ENCODE measurements around the gene PLEKHH1.

PLEKHH1 gene

GRCh38 chr14:67532998-67533753 is at the start of gene PLEKHH1:
TSS of gene PLEKHH1 (plus strand) at chr14:67533290. CDS start at chr14:67541868, 8,578 bp downstream.
- peak; percentile 74 for DNase-seq

- DNase-seq = no peak
Observed at GRCh38 chr14:67483579-67484285, 49.4 kb upstream of the PLEKHH1 start.

DNA sequence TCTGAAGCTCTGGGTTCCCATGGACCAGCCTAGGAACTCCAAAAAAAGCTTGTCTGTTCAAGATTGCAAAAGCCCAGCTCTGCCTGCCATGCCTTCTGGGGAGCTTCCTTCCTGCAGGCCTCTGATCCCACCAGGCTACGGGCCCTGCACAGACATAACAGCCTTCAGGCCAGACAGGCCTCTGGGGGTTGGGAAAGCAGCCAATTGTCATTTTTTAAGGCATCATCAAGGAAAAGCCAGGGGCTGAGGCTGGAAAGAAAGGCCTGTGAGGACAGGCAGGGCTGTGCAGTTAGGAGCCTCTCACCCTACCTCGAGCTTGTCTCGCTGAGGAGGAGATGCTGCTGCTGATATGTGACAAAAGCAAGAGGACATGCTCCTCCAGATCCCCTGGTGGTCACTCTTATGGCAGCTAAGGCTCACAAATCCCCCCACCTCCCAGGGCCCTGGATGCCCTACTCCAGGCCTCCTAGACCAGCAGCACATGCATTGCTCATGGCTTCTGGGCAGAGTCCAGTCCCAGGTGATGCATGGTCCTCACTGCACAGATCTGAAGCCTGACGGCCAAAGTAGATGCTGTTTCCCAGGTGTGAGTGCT is 47.5 kb upstream of the PLEKHH1 start:
- no peak for DNase-seq

GRCh38 chr14:67486890-67487289 is 46.2 kb upstream of the PLEKHH1 start:
- no peak for DNase-seq

GRCh38 chr14:67487332-67487731 is 45.8 kb upstream of the PLEKHH1 start:
- no peak for DNase-seq

- DNase-seq = no peak
Observed at GRCh38 chr14:67487937-67488893, 44.9 kb upstream of the PLEKHH1 start, which contains the start of gene TMEM229B. TSS of gene TMEM229B (minus strand) at chr14:67488721. CDS start at chr14:67473923, 14,798 bp downstream.

DNA sequence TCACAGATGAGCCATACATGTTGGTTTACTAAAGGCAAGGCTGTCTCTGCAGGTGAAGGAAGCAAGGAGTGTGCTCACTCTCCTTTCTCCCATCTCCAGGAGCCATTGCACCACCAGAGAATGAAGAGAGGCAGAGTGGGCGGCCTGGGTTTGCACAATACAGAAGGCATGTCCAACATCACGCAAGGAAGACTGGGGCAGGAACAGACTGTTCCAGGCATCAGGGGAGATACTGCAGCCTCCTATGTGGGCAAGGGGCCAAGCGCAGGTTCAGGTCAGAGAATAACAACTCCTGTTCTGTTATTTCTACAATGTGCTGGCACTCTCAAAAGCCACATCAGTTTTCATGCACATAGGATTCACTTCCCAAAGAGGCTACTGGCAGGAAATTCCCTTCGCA is 42.9 kb upstream of the PLEKHH1 start:
- DNase-seq = no peak

- DNase-seq = no peak
Observed at GRCh38 chr14:67491285-67491684, 41.8 kb upstream of the PLEKHH1 start.

- DNase-seq = peak; percentile 91
Observed at GRCh38 chr14:67491741-67492507, 41.2 kb upstream of the PLEKHH1 start.

DNA sequence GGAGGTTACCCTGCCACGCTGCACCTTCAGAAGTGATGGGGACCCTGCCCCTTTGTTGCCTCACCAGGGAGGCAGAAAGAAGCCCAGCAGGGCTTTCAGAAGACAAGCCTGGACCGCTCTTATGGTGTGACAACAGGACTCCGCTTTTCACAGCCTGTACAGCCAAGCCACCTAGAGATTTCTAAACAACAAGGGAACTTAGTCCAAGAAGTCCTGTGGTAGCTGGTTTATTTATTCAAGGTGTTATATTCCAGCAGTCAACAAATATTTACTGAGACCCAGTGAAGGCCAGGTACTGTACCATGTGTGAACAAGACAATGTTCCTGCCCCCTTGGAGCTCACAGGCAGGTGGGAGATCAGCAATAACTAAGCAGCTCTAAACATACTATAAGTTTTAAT is 40.6 kb upstream of the PLEKHH1 start:
- peak; percentile 74 for DNase-seq

DNA sequence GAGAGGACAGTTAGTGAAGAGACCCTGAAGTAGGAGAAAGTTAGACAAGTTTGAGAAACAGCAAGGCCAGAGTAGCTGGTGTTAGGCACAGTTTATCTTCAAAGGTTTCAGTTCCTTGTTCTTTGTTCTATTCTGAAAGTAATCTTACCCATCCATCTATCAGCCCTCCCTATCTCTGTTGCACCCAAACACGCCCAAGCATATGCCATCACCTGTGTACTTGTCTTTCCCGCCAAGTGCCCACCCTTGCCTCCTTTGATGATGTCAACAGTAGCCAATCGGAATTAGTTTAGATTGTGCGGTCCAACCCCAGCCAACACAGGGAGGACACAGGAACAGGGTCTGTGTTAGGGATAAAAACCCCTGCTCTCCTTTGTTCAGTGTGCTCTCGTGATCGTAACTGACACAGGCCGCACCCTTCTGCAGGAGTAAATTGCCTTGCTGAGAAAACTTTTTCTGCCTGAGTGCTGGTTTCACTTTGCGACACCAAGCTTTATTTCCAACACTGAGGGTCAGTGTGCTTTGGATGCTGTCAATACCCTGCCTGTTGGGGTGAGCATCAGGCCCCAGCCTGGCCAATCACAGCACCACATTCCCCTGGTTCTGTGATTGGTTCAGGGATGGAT is 39.9 kb upstream of the PLEKHH1 start:
- no peak for DNase-seq

- DNase-seq = no peak
Observed at GRCh38 chr14:67495827-67496226, 37.3 kb upstream of the PLEKHH1 start.

- no peak for DNase-seq
Observed at GRCh38 chr14:67497216-67497615, 35.9 kb upstream of the PLEKHH1 start.

DNA sequence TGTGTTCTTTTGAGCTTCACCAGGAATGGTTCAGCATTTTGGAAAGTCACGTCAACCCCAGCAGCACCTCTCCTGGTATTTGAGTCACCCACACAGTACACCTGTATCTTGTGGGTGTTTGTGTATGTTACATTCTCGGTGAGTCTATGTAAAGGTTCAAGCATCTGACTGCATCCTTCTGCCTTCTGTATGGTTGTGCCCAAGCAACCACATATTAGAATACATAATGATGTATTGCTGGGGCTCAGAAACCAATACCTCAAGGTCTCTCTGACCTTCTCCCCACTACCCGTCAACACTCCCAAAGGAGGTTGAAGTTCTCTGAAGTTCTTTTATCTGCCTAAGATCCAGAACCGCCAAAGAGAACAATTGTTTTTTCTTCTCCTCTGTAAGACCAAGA is 35.4 kb upstream of the PLEKHH1 start:
- DNase-seq = no peak

GRCh38 chr14:67500981-67501380 is 32.1 kb upstream of the PLEKHH1 start:
- DNase-seq = no peak

DNA sequence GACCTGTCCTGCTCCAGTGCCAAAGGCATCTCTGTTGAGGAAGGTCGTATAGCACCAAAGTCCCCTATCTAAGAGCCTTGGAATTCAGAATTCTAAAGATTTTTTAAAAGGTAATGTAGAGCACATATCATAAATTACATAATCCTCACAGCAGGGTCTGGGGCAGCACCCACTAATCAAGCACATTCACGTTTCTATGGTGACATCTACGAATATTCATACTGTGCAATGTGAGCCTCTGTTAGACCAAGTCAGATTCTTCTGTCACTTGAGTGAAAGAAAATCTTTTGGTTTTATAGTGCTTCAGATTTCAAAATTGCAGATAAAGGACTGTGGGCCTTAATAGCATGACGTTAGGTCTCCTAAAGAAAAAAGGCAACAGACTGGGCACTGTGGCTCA is 31.4 kb upstream of the PLEKHH1 start:
- DNase-seq = no peak

GRCh38 chr14:67502867-67503266 is 30.2 kb upstream of the PLEKHH1 start:
- DNase-seq = no peak

DNA sequence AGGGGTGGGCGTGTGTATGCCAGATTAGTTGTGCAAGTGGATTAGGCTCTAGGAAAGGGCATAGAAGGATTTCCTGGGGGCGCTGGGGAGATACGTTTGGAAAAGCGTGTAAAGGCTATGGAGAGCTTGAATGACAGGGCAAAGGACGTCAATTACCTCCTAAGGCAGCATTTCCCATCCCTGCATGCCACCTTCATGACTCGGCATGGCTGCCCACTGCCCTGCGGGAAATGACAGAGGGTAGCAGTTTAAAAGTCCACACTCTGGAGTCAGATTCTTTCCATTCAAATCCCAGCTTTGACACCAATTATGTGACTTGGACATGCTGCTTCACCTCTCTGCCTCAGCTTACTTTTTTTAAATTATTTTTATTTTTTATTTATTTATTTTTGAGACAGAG is 29.8 kb upstream of the PLEKHH1 start:
- no peak for DNase-seq

- DNase-seq = no peak
Observed at GRCh38 chr14:67505254-67505653, 27.8 kb upstream of the PLEKHH1 start.

- DNase-seq = no peak
Observed at GRCh38 chr14:67508956-67509355, 24.1 kb upstream of the PLEKHH1 start.

- DNase-seq = no peak
Observed at GRCh38 chr14:67510121-67510520, 23.0 kb upstream of the PLEKHH1 start.
